Stimulated activated CD4-positive, alpha-beta T cell treated with anti-CD3 and anti-CD28 coated beads, Interleukin-15, amount 100 ng/mL, for 24 hours (primary cell): ENCODE data around the gene ZNF48.

ENCODE experiments used
- DNase-seq: peaks from one replicate; pipeline ENCODE4 v3.0.0-alpha.2; 2020

The ZNF48 gene

DNA sequence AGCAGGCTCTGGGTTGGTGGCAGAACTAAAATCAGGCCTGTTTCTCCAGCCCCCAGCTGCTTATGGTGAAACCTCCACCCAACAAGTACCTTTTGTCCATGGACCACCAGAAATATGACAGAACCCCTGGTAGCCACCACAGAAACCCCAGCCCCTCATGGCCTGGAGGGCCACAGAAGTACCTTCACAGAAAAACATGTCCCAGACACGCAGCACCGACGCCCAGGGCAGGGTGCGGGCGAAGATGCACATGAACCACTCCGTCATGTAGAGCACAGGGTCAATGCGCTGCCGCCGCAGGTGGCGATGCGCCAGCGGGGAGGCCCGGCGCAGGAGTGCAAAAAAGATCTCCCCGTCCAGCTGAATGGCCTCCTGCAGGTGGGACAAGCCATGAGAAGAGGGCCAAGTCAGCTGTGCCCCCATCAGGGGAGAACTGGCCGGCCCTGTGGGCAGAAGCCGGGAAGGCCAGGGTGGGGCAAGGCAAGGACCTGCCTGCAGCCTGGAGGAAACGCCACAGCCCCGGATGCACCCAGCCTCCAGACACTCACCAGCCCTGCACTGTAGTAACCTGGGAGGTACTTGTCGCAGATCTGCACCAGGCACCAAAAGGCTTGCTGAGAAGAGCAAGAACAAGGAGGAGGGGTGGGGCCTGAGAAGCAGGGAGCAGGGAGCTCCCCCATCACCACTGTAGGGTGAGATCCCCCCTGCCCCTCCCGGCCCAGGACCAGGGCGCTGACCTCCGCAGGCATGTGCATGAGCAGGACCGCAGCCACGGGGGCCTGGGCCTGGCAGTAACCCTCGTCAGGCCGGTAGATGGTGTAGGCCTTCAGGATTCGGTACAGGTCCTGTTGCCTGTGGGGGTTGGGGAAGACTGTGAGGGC, 36.0 kb upstream of the ZNF48 start:
- no peak for DNase-seq

- no peak for DNase-seq
These were observed 35.4 kb upstream of the ZNF48 start for GRCh38 chr16:30359871-30360170.

DNA sequence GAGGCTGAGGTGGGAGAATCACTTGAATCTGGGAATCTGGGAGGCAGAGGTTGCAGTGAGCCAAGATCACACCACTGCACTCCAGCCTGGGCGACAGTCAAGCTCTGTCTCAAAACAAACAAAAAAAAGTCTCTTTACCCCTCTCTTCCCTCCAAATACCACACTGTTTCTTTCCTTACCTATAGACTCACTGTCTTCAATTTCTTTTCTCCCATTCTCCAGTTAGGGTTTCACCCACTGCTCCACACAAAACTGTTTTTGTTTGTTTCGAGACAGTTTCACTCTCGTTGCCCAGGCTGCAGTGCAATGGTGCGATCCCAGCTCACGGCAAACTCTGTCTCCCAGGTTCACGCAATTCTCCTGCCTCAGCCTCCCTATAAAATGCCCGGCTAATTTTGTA, 34.0 kb upstream of the ZNF48 start:
- no peak for DNase-seq

DNA sequence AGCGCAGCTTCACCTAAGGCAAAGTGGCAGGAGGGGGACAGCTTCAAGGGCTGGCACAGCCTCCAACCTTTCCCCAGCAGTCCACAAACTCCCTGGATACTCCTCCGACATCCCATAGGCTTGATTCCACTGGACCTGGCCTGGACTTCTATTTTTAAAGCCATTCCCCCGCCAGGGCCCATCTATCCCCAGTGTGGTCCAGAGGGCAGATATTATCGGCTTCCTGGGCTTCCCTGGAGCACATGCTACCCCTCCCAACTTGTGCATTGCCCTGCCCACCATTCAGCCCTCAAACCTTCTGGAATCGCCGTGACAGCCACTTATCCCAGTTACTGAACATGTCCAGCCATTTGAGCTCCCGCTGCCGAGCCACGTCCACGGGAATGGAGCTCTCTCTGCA, 30.0 kb upstream of the ZNF48 start:
- no peak for DNase-seq

GRCh38 chr16:30366511-30366910, 28.7 kb upstream of the ZNF48 start:
- DNase-seq: no peak

- no peak for DNase-seq
These were observed 27.7 kb upstream of the ZNF48 start for GRCh38 chr16:30367349-30368009.

- no peak for DNase-seq
These were observed 27.0 kb upstream of the ZNF48 start for GRCh38 chr16:30368122-30368791.

DNA sequence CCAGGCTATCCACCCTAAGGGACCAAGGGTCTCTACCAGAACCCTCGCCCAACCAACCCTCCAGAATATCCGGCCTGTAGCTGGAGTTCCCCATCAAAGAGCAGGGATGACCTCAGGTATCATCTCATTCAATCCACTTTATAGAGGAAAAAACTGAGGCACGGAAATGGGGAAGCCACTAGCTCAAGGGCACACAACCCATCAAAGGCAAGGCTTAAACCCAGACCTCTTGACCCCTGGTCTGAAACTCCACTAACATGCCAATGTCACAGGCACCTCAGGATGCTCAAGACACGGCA, 26.5 kb upstream of the ZNF48 start:
- DNase-seq: no peak

DNA sequence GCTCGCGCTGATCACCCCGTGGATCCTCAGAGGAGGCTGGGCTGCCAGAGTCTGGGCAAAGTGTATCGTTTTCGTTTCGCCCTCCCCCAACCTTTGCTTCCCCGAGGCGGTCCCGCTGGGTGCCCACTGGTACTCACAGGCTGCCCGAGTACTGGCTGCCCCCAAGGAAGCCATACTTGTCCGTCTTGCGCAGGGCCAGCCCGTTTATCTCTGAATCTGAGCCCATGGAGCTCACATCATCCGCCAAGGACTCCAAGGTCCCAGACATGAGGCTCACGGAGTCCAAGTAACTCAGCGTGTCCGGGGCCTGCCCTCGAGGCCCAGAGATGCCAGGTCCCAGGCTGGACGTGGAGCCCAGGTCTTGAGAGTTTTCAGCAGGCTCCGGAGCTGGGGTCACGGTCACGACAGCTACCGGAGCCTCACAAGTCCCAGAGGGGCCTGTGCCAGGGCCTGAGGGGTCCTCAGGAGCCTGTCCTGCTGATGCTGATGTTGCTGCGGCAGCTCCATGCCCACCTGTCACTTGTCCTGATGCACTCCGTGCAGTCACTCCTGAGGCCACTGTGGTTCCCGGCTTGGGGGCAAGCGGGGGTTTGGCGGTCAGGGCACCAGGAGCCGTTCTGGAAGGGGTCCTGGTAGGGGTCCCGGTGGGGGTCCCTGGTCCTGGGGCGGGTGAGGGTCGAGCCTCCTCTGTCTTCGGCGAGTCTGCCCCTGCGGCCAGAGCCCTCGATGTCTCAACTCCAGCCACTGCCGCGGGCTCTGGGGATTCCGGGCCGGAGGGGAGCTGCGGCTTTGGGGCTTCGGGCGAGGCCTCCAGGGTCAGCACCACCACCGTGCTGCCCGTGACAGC, 25.9 kb upstream of the ZNF48 start:
- DNase-seq: peak; percentile 36

DNA sequence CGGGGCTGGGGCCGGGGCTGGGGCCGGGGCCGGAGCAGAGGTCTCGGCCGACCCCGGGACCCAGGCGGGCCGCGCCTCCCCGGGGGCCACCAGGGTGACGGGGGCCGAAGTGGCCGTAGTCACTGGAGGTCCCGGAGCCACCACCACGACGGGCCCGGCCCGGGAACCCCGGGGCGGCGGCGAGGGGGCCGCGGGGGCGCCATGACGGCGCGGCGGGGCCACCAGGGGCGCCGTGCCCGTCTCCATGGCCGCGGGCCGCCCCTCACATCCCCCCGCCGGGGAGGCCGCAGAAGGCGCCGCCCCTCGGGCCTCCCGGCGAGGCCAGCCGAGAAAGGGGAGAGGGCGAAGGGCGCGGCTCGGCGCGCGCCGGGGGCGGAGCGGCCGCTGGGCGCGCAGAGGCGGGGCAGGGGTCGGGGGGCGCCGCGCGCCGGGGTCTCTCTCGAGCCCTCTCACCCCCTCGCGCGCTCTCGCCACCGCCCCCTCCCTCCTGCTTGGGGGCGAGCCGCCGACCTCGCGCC, 25.2 kb upstream of the ZNF48 start:
- no peak for DNase-seq

DNA sequence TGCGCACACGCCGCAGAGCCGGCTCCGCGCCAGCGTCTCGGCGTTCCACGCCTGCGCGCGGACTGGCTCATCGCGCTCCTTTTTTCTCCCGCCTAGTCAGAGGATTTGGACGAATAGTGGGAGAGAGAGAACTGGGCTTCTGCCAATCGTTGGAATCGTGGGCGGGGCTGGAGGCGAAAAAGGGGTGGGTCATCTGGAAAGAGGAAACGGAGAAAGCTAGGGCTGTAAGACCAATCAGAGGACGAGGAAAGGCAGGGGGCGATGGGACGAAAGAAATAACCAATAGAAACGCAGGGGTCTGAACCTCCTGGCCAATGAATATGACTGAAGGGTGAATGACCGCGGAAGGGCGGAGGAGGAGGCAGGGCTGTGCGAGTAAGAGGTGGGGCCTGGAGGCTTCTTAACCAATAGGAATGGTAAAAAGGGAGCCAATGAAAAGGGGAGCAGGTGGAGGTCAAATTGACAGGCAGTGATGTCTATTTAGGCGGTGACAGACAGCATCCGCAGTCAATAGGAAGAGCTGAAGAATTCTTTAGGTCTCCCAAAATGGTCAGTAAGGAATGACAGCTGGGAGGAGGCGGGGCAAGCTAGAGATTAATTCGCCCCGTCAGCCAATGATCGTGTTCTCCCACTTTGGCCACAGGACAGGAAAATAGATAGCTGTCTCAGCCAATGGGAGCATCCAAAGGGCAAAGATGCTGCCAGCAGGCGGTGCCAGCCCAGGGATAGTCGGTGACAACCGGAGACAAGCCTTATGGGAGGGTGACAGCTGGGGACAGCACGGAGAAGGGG, 24.6 kb upstream of the ZNF48 start, which contains the start of gene TBC1D10B:
TBC1D10B (minus strand) TSS at position 39 of the 792 bp plus-strand sequence. CDS start 311 bp downstream, outside the sequence.
- DNase-seq: peak; percentile 99

DNA sequence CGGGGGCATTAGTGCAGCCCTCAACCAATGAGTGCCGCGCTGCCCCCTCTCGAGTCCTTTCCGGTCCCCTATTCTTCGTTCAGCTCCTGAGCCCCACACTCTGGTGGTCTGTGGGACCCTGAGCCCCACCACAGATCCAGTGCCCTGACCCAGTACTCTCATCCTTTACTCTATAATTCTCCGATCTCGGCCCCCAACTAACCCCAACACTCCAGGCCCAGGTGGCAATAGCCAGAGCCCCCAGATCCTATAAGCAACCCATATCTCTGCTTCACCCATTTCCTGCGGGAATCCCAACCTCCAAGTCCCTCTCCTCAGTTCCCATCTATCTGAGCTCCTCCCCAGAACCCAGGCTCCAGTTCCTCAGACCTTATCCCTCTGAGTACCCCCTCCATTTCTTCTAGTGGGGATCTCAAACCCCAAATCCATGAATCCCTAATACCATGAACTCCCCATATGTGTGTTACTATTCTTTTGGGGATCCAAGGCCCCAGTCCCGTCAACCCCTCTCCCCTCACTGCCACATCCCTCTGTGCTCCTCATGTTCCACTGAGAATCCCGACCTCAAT, 23.9 kb upstream of the ZNF48 start:
- no peak for DNase-seq

- no peak for DNase-seq
These were observed 23.0 kb upstream of the ZNF48 start for GRCh38 chr16:30372038-30372712.

DNA sequence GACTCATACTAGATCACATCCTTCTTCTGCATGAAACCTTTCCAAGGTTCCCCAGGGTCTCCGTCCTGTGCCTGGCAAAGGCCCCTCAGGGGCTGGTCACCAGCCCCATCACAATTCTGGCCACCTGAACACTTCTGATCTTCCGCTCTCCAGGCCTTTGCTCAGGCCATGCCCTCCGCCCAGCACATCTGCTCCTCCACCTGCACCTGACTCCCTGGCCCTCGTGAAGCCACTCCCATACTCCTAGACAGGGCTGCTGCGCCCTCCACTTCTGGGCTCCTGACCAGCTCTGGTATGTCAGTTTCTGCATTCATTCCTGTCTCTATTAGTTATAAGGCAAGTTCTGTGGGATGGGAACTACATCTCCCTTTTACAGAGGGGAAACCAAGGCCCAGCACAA, 22.5 kb upstream of the ZNF48 start:
- no peak for DNase-seq

DNA sequence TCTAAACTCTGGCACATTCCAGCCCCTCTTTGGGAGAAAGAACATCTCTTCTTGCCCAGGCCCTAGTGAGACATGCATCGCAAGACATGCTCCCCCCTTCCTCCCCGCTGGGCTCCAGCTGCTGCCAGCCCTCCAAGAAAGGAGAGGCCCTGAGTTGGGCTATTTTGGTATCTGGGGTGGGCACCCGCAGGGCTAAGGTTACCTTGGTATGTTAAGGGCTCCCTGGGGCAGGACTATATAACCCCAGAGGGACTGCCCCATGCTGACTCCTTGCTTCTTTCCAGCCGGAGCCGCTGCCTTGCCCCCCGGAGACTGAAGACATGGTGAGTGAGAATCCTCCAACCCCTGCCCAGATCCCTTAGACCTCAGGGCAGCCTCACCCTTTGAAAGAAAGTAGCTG, 20.7 kb upstream of the ZNF48 start, which contains the start of gene MYL11:
MYL11 (plus strand) TSS at position 265 of the 400 bp plus-strand sequence; CDS start at position 321, 56 bp downstream.
- no peak for DNase-seq

GRCh38 chr16:30375864-30376263, 19.4 kb upstream of the ZNF48 start:
- DNase-seq: no peak

- no peak for DNase-seq
These were observed 18.7 kb upstream of the ZNF48 start for GRCh38 chr16:30376461-30376902.

- DNase-seq: no peak
These were observed 18.0 kb upstream of the ZNF48 start for GRCh38 chr16:30377050-30377811.

DNA sequence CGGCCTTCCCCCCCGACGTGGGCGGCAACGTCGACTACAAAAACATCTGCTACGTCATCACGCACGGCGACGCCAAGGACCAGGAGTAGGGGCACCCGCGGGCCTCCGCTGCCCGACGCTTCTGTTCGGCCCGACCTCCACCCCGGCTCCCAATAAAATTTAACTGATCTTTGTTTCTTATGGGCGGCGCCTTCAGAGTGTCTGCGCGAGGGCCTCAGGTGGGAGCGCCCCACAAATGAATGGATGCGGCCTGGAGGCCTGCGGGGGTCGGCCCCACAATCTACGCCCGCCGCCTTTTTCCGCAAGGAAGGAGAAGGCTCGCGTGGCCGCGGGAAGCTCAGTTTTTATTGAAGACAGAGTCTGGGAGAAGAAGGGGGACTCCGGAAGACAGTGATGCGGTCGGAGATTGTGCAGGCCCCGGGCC, 17.4 kb upstream of the ZNF48 start:
- peak; percentile 91 for DNase-seq
